Upper lobe of right lung (tissue), 1 donor: ENCODE measurements around the gene KRI1. TPM values are rescaled to one million over a fixed set of nuclear protein-coding genes. Genes with fewer than 3 reads are reported as not detected.

Experiments
- ATAC-seq: fragments of 200-7000 bp; cut with Tn5 transposase; one replicate; pipeline ENCODE4 v1.9.1; 2020; ENCODE audit warnings: mild to moderate bottlenecking, moderate library complexity
- DNase-seq: peaks from one replicate; pipeline ENCODE4 v3.0.0-alpha.2; 2020
- H3K27ac ChIP-seq: fragments of 200-600 bp; one replicate; pipeline ENCODE4 v1.8.0; 2022
- H3K27me3 ChIP-seq: fragments of 200-600 bp; one replicate; pipeline ENCODE4 v1.8.0; 2022; ENCODE audit warnings: mild to moderate bottlenecking
- H3K36me3 ChIP-seq: fragments of 200-600 bp; one replicate; pipeline ENCODE4 v1.8.0; 2022
- H3K4me1 ChIP-seq: fragments of 200-600 bp; one replicate; pipeline ENCODE4 v1.8.0; 2022
- H3K4me3 ChIP-seq: fragments of 200-600 bp; one replicate; pipeline ENCODE4 v1.8.0; 2022; ENCODE audit warnings: mild to moderate bottlenecking
- H3K9me3 ChIP-seq: fragments of 200-600 bp; one replicate; pipeline ENCODE4 v1.8.0; 2022
- CTCF ChIP-seq: fragments of 200-600 bp; IDR thresholded peaks from one replicate; pipeline ENCODE4 v1.8.0; 2022; ENCODE audit warnings: antibody characterized with exemption
- intact Hi-C: fragments of 100-400 bp; cut with DNase I; formaldehyde crosslinking; loops from one replicate; pipeline ENCODE4 v1.11.0; 2022
- total RNA-seq: library from RNA; stranded (reverse); fragmentation: NEBNext Ultra II Directional; extraction: Animal tissue kit (Norgen Biotek cat#: 25700); gene quantifications from one replicate; pipeline ENCODE4 v1.2.1, GENCODE V29; 2021
- donor health status: DM: no; HTN: yes; CAD: no; lungs with severe emphysema.

The KRI1 gene
- total RNA-seq, 1 donor from 2014 or later = 19.6 TPM

GRCh38 chr19:10550336-10550735 is 15.5 kb downstream of the KRI1 start:
- no peaks in the 10 kb centered on the region for H3K27me3 ChIP-seq
- intact Hi-C loops = no loop called here
- H3K36me3 ChIP-seq = peaks cover 95% of the 10 kb centered on the region
- H3K4me1 ChIP-seq = peaks cover under 1% of the 10 kb centered on the region
- ATAC-seq (no peak), DNase-seq (no peak)
- no peak for TF ChIP-seq CTCF
- no peak overlapping the region for H3K4me3 ChIP-seq
- H3K27ac ChIP-seq = no peak overlapping the region
- no peaks in the 10 kb centered on the region for H3K9me3 ChIP-seq

DNA sequence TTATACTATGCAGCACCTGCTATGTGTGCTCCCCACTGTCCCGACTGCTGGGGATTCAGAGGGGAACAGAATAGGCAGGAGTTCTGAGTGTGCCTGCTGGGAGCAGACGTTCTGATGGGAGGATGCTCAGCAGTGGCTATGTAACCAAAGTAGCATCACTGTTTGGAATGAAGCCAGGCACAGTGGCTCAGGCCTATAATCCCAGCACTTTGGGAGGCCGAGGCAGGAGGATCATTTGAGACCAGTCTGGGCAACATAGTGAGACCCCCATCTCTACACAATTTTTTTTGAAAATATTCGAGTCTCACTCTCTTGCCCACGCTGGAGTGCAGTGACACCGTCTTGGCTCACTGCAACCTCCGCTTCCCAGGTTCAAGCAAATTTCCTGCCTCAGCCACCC is 16.1 kb downstream of the KRI1 start:
- intact Hi-C loops = no loop called here
- no peak overlapping the region for H3K27ac ChIP-seq
- H3K9me3 ChIP-seq = no peaks in the 10 kb centered on the region
- ATAC-seq (no peak), DNase-seq (no peak)
- H3K4me1 ChIP-seq = peaks cover 7% of the 10 kb centered on the region
- no peak for TF ChIP-seq CTCF
- H3K27me3 ChIP-seq = no peaks in the 10 kb centered on the region
- H3K4me3 ChIP-seq = no peak overlapping the region
- H3K36me3 ChIP-seq = peaks cover 89% of the 10 kb centered on the region

GRCh38 chr19:10548746-10549276 is 17.0 kb downstream of the KRI1 start:
- Histone ChIP-seq H3K4me3 (no peak overlapping the region), H3K27me3 (no peaks in the 10 kb centered on the region), H3K36me3 (peaks cover 79% of the 10 kb centered on the region), H3K4me1 (peaks cover 10% of the 10 kb centered on the region), H3K9me3 (no peaks in the 10 kb centered on the region), H3K27ac (no peak overlapping the region)
- intact Hi-C loops = no loop called here
- ATAC-seq (no peak), DNase-seq (no peak)
- no peak for TF ChIP-seq CTCF

DNA sequence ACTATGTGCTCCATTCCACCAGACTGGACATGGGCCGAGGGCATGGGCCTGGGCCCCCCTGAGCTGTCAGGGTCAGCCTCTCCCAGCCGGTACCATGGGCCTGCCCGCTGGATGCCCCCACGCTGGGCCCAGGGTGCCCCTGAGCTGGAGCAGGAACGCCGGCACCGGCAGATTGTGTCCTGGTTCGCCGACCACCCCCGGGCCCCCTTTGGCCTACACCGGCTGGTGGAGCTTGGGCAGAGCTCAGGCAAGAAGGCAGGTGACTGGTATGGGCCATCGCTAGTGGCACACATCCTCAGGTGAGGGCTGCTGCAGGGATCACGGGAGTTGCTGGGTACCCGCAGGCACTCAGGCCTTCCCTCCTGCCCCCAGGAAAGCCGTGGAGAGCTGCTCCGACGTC is 19.0 kb downstream of the KRI1 start:
- ATAC-seq = no peak
- no peak for DNase-seq
- peaks cover 15% of the 10 kb centered on the region for H3K4me1 ChIP-seq
- TF ChIP-seq CTCF = no peak
- H3K9me3 ChIP-seq = no peaks in the 10 kb centered on the region
- H3K27ac ChIP-seq = no peak overlapping the region
- intact Hi-C loops = no loop called here
- H3K27me3 ChIP-seq = no peaks in the 10 kb centered on the region
- no peak overlapping the region for H3K4me3 ChIP-seq
- H3K36me3 ChIP-seq = peaks cover 59% of the 10 kb centered on the region

GRCh38 chr19:10544753-10545251 is 21.0 kb downstream of the KRI1 start:
- no peaks in the 10 kb centered on the region for H3K27me3 ChIP-seq
- ATAC-seq (no peak), DNase-seq (no peak)
- no peaks in the 10 kb centered on the region for H3K9me3 ChIP-seq
- no peak for TF ChIP-seq CTCF
- intact Hi-C loops = no loop called here
- peaks cover 41% of the 10 kb centered on the region for H3K36me3 ChIP-seq
- peak overlapping the region; percentile 91 for H3K27ac ChIP-seq
- peak overlapping the region; percentile 88 for H3K4me3 ChIP-seq
- peaks cover 15% of the 10 kb centered on the region for H3K4me1 ChIP-seq
